NCI-H446 treated with DMSO at 0.1 percent for 48 hours (cell line): ENCODE results near the gene ST3GAL2.
"Not testable (repeated sequence)": the region's sequence is repeated elsewhere in the genome, so short reads cannot be mapped to it uniquely, and the experiment has no call there.

Source experiments
- DNase-seq: peaks from one replicate; lab custom pipeline; 2025; lab: John Stamatoyannopoulos, UW

ST3GAL2 gene

GRCh38 chr16:70417661-70418060, 21.2 kb downstream of the ST3GAL2 start:
- DNase-seq, result no peak

DNA sequence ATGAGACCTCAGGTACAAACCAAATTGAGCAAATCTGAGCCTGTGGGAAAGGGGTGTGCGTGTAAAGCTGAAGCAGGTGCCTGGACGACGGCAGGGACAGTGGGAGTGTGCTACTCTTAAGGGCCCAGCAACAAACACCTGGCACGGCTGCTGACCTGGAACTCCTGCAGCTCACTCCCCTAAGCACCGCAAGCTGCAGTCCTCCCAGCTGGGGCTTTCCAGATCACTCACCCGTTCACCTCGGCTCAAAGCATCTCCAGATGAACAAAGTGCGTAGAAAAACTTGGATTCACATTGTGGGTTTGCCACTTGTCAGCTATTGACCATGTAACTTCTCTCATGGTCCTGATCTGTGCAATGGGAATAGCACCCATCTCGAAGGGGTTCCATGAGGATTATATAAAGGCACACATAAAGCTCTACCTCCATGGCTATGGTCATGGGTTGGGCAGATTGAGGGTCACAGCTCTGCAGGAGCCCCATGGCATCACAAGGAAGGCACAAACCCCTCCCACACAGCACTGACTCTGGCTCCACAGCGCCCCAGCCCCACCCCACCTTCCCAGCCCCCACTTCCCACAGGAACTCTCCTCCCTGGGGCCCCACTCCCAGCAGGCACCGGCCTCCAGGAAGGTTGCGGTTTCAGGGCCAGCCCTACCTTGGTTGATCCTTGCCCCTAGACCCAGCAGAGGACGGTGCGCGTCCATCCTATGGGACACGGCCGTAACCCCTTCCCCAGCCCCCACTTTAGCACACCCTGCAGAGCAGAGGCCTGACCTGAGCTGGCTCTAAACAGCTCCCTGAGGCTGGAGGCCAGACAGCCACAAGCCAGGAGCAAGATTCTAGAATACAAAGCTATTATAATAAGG, 21.9 kb downstream of the ST3GAL2 start:
- no peak for DNase-seq

DNA sequence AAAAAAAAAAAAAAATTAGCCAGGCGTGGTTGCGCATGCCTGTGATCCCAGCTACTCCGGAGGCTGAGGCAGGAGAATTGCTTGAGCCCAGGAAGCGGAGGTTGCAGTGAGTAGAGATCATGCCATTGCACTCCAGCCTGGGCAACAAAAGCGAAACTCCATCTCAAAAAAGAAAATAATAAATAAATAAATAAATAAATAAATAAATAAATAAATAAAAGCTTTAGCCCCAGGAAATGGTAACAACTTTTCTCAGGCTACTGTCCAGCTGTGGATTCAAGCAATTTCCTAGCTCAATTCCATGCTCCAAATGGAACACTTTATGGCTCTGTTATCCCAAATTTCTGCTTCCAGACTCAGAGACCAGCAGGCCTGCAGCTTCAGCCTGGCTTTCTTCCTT, 25.3 kb downstream of the ST3GAL2 start:
- DNase-seq, result not testable (repeated sequence)

- no peak for DNase-seq
These were observed 26.5 kb downstream of the ST3GAL2 start for GRCh38 chr16:70412385-70412784.

DNA sequence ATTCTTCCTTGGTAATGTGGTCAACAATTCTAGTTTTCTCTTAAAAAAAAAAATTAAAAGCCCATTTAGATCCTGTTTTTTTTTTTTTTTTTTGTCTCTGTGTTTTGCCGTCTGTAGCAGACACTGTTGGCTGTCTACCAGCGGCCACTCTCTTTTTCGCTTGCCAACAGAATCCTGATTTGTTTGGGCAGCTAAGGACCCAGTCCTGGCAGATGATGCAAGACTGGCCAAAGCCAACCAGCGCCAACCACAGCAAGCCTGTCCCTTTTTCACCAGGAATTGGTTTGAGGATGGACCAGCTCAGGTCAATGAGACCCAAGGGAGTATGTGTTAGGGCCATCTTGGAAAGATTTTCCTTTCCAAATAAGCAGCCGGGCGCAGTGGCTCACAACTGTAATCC, 28.2 kb downstream of the ST3GAL2 start:
- DNase-seq, result no peak

- no peak for DNase-seq
These were observed 31.1 kb downstream of the ST3GAL2 start for GRCh38 chr16:70407811-70408274.

DNA sequence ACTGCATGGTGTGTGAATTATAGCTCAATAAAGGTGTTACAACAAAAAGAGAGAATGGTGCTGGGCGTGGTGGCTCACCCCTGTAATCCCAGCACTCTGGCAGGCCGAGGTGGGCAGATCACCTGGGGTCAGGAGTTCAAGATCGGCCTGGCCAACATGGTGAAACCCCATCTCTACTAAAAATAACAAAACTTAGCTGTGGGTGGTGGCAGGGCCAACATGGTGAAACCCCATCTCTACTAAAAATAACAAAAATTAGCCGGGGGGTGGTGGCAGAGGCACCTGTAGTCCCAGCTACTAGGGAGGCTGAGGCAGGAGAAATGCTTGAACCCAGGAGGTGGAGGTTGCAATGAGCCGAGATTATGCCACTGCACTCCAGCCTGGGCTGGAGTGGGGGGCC, 32.8 kb downstream of the ST3GAL2 start:
- not testable (repeated sequence) for DNase-seq

DNA sequence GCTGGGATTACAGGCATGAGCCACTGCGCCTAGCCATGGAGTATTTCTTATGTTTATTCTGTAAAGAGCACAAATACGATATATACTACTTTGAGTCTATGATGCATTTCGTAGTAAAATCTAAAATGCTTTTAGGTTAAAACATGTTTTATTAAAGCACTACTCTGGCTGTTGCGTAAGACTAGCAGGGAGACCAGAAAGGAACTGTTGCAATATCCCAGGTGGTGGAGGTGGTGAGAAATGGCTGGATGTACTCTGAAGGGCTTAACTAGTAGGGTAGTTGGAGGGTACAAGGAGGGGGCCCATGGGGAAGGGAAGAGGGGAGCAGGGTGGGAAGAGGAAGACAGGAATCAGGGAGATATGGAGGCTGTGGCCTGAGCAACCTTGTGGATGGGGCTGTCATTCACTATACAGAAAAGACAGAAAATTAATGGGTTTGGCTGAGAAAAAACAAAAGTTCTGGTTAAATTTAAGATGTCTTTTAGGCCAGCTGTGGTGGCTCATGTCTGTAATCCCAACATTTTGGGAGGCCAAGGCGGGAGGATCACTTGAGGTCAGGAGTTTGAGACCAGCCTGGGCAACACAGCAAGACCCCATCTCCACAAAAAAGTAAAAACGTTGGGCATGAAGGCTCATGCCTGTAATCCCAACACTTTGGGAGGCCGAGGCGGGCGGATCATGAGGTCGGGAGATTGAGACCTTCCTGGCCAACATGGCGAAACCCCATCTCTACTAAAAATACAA, 35.8 kb downstream of the ST3GAL2 start:
- no peak for DNase-seq

DNA sequence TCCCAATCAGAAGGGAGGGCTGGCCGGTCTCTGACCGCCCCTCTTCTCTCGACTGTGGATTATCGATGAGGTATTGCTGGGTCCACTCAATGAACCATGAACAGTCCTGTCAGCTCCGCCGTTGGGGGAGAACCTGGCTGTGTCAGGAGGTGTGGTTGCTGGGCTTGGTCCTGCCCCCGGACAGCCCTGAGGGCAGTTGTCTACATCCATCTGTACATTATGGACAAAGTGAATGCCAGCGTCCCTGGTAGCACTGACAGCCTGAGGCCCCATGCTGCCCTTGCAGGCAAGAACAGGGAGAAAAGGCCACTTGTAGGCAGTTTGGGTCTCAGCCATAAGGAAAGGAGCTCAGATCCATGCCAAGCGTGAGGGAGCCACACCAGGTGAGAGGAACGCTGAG, 38.9 kb downstream of the ST3GAL2 start:
- DNase-seq, result no peak

DNA sequence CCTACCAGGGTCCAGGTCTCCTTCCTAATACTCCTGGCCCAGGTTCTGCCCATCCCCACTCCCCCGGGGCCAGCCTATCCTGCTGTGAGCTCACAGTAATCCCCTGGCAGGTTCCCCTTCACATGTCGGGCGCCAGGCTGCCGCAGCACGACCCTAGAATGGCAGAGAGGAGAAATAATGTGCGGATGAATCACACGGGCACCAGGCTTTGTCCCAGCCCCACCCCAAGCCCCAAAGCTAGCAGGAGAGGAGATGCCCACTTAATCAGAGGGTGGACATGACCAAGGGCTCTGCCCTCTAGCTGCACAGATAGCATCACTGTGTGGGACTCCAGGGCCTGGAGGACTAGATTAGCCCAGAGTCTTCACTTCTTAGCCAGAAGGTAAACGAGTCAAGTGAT, 39.5 kb downstream of the ST3GAL2 start:
- no peak for DNase-seq

DNA sequence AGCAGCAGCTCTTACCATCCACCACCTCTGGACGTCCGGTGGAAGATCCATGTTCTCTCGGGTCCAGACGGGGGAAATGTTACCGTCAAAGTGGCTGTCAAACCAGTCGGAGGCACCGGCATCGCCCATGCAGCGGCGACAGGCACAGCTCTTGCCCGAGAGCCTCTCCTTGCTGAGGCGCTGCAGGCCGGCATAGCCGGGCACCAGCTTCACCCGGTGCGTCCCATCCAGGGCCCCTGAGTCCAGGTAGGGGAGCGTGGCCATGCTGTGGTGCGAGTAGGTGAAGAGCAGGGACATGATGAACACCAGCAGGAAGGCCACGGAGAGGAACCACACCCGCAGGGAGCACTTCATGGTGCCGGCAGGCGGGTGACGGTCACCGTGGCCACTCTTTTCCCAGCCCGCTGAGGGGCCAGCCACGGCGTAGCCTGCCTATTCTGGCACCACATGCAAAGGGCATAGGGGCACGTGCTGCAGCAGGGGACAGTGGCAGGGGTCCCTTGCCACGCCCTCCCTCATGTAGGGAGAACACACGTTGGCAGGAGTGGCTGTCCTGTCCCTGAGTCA, 40.6 kb downstream of the ST3GAL2 start:
- DNase-seq, result no peak

DNA sequence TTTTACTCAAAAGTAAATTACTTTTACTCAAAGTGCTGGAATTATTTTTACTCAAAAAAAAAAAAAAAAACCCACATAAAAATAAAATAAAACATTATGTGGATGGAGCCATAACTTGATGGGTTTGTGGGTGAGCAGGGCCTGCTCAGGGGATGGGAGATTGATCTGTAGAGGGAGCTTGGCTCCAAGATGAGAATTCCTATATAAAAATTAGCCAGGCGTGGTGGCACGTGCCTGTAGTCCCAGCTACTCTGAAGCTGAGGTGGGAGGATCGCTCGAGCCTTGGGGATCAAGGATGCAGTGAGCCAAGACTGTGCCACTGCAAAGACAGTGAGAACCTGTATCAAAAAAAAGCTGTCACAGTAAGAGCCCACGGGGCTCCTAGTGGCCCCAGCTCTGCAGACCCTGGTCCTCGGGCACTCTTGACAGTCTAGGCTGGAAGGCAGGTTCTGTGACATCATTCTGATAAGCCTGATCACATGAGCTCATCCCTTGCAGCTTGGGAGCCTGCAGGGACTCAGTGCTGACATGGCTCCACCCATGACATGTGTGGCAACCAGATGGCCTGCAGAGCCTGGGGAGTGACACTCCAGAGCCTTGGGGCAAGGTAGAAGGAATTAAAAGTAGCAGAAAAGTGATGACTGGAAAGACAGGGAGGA, 42.5 kb downstream of the ST3GAL2 start:
- no peak for DNase-seq

DNA sequence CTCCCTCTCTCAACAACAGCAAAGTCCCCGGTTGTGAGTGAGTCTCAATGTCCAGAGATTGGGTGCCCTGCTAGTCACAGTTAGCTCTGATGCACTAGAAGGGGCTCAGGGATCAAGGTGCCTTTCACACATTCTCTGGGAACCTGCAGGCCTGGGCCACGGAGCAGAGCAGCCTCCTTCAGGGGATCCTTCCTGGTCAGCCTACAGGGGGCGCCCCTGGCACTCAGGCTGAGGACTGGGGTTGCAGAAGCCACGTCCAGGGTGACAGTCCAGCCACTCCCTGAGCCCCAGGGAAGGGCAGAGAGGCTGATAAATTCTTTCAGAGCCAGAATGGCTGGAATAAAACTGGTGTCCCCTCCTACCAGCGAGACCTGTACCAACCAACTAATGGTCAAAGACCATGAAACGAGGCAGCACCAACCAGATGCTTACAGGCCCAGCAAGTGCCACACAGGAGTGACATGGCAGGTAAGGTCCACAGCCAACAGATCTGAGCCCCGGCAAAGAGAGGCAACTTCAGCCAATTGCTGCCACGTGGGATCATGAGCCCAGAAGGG, 43.5 kb downstream of the ST3GAL2 start:
- no peak for DNase-seq

- DNase-seq, result no peak
These were observed 44.0 kb downstream of the ST3GAL2 start for GRCh38 chr16:70394853-70395252.

DNA sequence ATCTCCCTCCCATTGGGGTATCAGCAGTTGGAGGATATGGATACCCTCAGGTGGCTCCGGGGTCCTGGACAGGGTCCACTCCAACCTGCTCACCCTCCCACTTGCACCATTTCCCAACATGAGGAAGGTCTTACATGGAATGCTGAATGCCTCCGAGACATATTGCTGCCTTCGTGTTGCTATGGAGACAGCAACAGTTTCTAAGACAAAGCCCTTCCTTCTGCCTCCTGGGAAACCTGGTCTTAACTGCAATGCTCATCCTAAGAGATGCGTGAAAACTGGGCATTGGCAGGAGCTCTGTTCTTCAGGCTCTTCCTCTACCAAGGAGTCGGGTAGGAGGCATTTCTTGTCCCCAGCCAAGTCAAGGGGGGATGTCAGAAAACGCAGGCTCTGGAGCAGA, 45.2 kb downstream of the ST3GAL2 start:
- no peak for DNase-seq

DNA sequence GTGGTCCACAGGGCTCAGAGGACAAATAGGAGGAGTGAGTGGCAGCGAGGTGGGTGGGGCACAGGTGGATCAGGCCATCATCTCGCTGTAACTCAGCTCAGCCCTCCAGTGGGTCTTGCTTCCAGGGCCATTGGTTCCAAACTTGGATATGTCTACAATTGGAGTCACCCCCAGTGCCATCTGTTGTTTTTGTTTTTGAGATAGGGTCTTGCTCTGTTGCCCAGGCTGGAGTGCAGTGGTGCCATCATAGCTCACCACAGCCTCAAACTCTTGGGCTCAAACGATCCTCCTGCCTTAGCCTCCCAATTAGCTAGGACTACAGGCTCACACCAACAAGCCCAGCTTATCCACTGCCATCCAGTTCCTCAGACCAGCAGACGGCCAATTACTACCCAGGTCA, 46.3 kb downstream of the ST3GAL2 start:
- DNase-seq, result no peak

DNA sequence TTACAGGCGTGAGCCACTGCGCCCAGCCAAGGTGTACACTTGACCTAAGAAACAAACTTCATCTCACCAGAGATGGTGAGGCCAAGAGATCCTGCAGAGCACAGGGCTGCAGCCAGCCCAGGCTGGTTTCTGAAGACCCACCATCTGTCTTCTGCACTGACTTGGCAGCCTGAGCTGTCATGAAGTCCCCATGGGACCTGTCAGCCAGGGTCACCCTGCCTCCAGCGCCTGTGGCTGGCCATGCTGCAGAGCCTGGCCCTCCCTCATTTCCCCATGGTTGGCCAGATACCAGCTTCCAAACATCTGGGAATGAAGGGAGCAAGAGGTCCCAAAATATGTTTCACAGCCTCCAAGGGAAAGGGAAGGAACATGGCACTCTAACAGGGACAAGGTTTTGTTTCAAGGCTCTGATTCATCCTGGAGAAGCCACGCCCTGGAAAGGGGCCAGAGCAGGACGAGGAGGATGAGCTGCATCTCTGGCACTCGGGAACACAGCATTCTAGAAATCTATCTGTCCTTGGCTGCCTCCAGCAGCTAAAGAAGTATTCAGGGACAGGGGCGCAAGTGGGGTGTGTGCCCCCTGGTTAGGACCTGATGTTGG, 46.9 kb downstream of the ST3GAL2 start:
- DNase-seq, result peak; percentile 31

- DNase-seq, result no peak
These were observed 47.5 kb downstream of the ST3GAL2 start for GRCh38 chr16:70391446-70391845.

GRCh38 chr16:70390774-70391173, 48.1 kb downstream of the ST3GAL2 start:
- DNase-seq, result no peak

DNA sequence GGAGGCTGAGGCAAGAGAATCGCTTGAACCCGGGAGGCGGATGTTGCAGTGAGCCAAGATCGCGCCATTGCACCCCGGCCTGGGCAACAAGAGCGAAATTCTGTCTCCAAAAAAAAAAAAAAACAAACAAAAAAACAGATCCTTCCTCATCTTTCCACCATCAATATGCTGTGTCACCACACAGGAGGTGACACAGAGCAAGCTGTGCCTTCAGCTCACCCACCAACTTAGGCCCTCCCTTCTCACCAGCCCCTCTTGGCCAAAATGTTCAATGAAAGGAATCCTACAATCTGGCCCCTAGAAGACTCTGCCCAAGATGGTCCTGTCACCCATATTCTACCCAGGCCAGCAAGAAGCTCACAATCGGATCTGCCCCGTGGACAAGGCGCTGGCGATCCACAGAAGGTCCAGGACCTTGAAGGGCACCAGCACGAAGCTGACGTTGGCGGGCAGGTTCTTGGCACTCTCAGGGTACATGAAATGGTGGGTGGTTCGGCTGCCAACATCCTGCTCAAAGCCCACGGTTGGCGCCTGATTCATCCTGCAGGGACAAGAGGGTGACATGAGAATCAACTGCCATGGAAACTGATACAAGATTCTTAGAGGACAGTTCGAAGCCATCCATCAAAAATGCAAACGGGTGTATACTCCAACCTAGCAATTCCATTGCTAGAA, 50.8 kb downstream of the ST3GAL2 start:
- no peak for DNase-seq
